Stimulated activated CD4-positive, alpha-beta T cell treated with anti-CD3 and anti-CD28 coated beads, TNF-alpha, amount 100 ng/mL, for 48 hours (primary cell): Measurements from ENCODE around the gene CPT1A.

Source experiments
- DNase-seq, 3 donors: peaks; one replicate each; pipeline ENCODE4 v3.0.0-alpha.2; 2020; ENCODE audit warnings: low read depth in 3 of 3

CPT1A gene

GRCh38 chr11:68854273-68854958, 12.7 kb upstream of the CPT1A start:
- DNase-seq: no peak

- no peak for DNase-seq
Measured at GRCh38 chr11:68852628-68853027, 10.9 kb upstream of the CPT1A start.

- no peak for DNase-seq
Measured at GRCh38 chr11:68848429-68848828, 6.7 kb upstream of the CPT1A start.

GRCh38 chr11:68847395-68847794, 5.7 kb upstream of the CPT1A start:
- DNase-seq: no peak

- no peak for DNase-seq
Measured at GRCh38 chr11:68845351-68846002, 3.8 kb upstream of the CPT1A start.

GRCh38 chr11:68844801-68845200, 3.1 kb upstream of the CPT1A start:
- DNase-seq: no peak

- DNase-seq: no peak
Measured at GRCh38 chr11:68844376-68844775, 2.7 kb upstream of the CPT1A start.

- peak in 2 of 3 donors; percentile 70 for DNase-seq
Measured at GRCh38 chr11:68843703-68844312, 2.1 kb upstream of the CPT1A start.

GRCh38 chr11:68843052-68843561, 1.4 kb upstream of the CPT1A start:
- DNase-seq: peak in 1 of 3 donors; percentile 38

- DNase-seq: no peak
Measured at GRCh38 chr11:68842427-68843051, 823 bp upstream of the CPT1A start.

GRCh38 chr11:68840661-68841653, 759 bp downstream of the CPT1A start:
- DNase-seq: no peak

- DNase-seq: no peak
Measured at GRCh38 chr11:68839911-68840641, 1.6 kb downstream of the CPT1A start.

- peak; percentile 90 to 93 (median 91) for DNase-seq
Measured at GRCh38 chr11:68839054-68839865, 2.5 kb downstream of the CPT1A start.

- DNase-seq: no peak
Measured at GRCh38 chr11:68838572-68838964, 3.1 kb downstream of the CPT1A start.

- no peak for DNase-seq
Measured at GRCh38 chr11:68837583-68838571, 3.8 kb downstream of the CPT1A start.

- DNase-seq: no peak
Measured at GRCh38 chr11:68835749-68836148, 6.0 kb downstream of the CPT1A start.

GRCh38 chr11:68835328-68835727, 6.4 kb downstream of the CPT1A start:
- no peak for DNase-seq

- no peak for DNase-seq
Measured at GRCh38 chr11:68832476-68833181, 9.1 kb downstream of the CPT1A start.
